K562 (cell line): Measurements from ENCODE around the gene SLC6A9. TPM values are rescaled to one million over a fixed set of nuclear protein-coding genes. Genes with fewer than 3 reads are reported as not detected.

Source experiments
- CTBP1 ChIP-seq: fragments of 450-650 bp; IDR thresholded peaks from 2 replicates; pipeline ENCODE4 v1.6.1; 2016; ENCODE audit warnings: borderline replicate concordance
- DPF2 ChIP-seq: fragments of 450-650 bp; IDR thresholded peaks from 2 replicates; pipeline ENCODE4 v1.6.1; 2016
- RFX5 ChIP-seq: IDR thresholded peaks from 2 replicates; pipeline ENCODE4 v1.6.1; 2011; ENCODE audit warnings: low read depth, mild to moderate bottlenecking, improper control_type of control experiment, low read length
- polyA plus RNA-seq, 8 experiments: library from polyadenylated mRNA; depleted of rRNA in 4 of 8; stranded (reverse) in 5 of 8; unstranded in 3 of 8; fragments of >200 nt; fragmentation: Nextera tagmentation in 2 of 8; fragmentation: Illumina TruSeq in 1 of 8; extraction: Ambion mirVana in 2 of 8; extraction: Trizol in 1 of 8; gene quantifications; 2 replicates each; pipeline versions ENCODE4 v1.2.1 to v1.2.3, GENCODE V29; 2011 to 2014; ENCODE audit warnings: inconsistent platforms in 1 of 8, missing spikeins in 1 of 8
- total RNA-seq, 7 experiments: library from RNA; depleted of rRNA in 6 of 7; stranded (reverse); fragments of >200 nt in 6 of 7; fragmentation: Illumina TruSeq in 2 of 7; extraction: Trizol in 2 of 7; gene quantifications; 2 replicates each; pipeline versions ENCODE4 v1.2.1 to v1.2.3, GENCODE V29; 2011 to 2021; ENCODE audit warnings: low replicate concordance in 1 of 7
- TF ChIP-seq, protein P1 (sequence below): fragments of 450-650 bp; formaldehyde crosslinking; IDR thresholded peaks from 2 replicates; pipeline ENCODE4 v1.4.0; 2022; ENCODE audit warnings: mild to moderate bottlenecking, moderate library complexity
- TF ChIP-seq, protein P2 (sequence below): fragments of 250-450 bp; sonication (Bioruptor Pico); IDR thresholded peaks from 2 replicates; pipeline ENCODE4 v1.5.1; 2021; ENCODE audit warnings: mild to moderate bottlenecking
- TF ChIP-seq, protein P3 (sequence below): fragments of 450-650 bp; IDR thresholded peaks from 2 replicates; pipeline ENCODE4 v1.6.1; 2016

The SLC6A9 gene
- total and polyA plus RNA-seq, 9 of the 15 experiments (the other 6 are each of a cell fraction or from before 2014, with no cell fraction given): 0.17 to 18.7 (median 2.9) TPM

DNA sequence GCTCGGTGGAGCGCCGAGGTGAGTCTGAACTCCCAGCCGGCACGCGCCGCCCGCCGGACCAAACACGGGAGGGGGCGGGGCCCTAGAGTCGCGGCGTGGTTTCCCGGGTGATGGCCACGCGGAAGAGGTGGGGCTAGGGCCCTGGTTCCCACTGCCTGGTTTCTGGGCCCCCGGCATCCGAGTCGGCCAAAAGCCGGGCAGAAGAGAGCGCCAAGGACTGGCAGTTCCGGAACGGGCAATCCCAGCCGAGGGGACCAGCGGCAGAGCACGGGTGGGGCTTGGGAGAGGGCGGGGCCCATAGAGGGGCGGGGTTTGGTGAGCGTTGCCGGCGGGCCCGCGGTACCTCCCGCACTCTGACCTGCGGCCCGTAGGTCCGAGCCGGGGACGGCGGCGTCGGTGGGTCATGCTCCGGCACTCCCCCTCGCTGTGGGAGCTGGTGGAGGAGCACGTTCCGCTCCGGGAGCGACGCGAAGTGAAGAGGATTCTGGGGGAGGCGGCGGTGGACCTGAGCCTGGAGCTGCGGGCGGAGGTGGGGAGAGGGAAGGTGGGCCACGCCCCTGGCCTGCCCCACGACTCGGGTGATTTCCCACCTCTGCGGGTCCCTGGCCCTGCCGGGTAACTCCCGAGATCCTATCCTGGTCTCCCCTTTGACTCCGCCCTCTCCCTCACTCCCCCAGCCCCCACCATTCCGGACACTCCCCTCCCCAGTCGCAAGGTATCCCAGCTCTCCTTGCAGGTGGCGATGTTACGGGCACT lies 39.6 kb downstream of the SLC6A9 start, which contains the start of gene CCDC24 (continued):
- TF ChIP-seq, protein P1, sequence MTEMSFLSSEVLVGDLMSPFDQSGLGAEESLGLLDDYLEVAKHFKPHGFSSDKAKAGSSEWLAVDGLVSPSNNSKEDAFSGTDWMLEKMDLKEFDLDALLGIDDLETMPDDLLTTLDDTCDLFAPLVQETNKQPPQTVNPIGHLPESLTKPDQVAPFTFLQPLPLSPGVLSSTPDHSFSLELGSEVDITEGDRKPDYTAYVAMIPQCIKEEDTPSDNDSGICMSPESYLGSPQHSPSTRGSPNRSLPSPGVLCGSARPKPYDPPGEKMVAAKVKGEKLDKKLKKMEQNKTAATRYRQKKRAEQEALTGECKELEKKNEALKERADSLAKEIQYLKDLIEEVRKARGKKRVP (CRISPR knock-in tag): no peak; the same call in 1 of the 2 replicates
- TF ChIP-seq, protein P2, sequence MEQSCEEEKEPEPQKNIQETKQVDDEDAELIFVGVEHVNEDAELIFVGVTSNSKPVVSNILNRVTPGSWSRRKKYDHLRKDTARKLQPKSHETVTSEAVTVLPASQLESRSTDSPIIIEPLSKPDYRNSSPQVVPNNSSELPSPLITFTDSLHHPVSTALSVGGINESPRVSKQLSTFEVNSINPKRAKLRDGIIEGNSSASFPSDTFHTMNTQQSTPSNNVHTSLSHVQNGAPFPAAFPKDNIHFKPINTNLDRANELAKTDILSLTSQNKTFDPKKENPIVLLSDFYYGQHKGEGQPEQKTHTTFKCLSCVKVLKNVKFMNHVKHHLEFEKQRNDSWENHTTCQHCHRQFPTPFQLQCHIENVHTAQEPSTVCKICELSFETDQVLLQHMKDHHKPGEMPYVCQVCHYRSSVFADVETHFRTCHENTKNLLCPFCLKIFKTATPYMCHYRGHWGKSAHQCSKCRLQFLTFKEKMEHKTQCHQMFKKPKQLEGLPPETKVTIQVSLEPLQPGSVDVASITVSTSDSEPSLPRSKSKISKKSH: no peak
- TF ChIP-seq, protein P3, sequence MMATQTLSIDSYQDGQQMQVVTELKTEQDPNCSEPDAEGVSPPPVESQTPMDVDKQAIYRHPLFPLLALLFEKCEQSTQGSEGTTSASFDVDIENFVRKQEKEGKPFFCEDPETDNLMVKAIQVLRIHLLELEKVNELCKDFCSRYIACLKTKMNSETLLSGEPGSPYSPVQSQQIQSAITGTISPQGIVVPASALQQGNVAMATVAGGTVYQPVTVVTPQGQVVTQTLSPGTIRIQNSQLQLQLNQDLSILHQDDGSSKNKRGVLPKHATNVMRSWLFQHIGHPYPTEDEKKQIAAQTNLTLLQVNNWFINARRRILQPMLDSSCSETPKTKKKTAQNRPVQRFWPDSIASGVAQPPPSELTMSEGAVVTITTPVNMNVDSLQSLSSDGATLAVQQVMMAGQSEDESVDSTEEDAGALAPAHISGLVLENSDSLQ: no peak
- TF ChIP-seq DPF2 (no peak), RFX5 (no peak), CTBP1 (0 out of 2 replicates have a peak, but pooled peaks have one; percentile 21)
- TF ChIP-seq, all 486 proteins: peak for 128
